Activated CD4-positive, alpha-beta T cell treated with anti-CD3 and anti-CD28 coated beads, Interleukin-2, amount 50 U/mL, for 16 hours (primary cell): ENCODE results near the gene NELL2.

Experiments
- DNase-seq: peaks from one replicate; pipeline ENCODE4 v3.0.0-alpha.2; 2020

Gene NELL2

GRCh38 chr12:44589697-44590096 is 286.4 kb downstream of the NELL2 start:
- no peak for DNase-seq

DNA sequence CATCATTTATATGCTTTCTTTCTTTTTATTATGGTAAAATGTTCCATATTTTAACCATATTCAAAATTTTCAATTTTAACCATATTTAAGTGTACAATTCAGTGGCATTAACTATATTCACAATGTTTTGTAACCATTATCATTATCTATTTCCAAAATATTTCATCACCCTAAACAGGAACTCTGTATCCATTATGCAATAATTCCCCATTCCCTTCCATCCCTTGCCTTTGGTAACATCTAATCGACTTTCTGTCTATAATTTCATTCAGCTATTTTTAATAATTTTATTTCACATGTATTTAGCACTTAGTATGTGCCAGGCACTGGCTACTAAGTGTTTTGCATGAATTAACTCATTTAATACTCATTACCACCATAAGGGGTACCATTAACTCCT is 287.5 kb downstream of the NELL2 start:
- no peak for DNase-seq

GRCh38 chr12:44584625-44585024 is 291.5 kb downstream of the NELL2 start:
- no peak for DNase-seq

GRCh38 chr12:44582521-44582920 is 293.6 kb downstream of the NELL2 start:
- DNase-seq = no peak

DNA sequence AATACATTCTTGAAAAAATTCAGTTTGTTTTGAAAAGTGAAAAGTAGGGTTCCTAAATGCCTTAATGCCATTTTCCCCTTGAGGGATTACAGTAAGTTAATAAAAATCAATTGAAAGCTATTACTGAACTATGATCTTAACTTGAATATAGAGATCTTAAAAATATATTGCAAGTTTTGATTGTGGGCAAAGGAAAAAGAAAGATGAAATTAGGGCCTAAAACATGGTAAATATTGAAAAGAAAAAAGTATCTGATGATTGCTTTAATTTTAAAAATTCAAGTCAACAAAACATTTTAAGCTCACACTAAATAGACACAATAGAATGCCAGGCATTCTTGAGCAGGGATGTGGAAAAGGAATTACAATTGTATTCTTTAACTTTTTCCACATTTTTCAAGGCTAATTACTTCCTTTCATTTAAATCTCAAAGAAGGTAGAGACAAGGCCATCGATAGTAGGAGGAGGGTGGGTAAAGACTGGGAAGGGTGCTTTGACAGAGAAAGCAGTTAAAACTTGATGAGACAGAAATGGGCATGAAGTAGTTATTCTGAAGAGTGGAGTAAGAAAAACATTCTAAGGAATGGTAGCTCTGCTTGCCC is 294.4 kb downstream of the NELL2 start:
- DNase-seq = no peak

GRCh38 chr12:44574586-44574985 is 301.5 kb downstream of the NELL2 start:
- DNase-seq = no peak

GRCh38 chr12:44573723-44574122 is 302.4 kb downstream of the NELL2 start:
- no peak for DNase-seq

- DNase-seq = no peak
Measured at GRCh38 chr12:44571006-44571550, 305.0 kb downstream of the NELL2 start.

DNA sequence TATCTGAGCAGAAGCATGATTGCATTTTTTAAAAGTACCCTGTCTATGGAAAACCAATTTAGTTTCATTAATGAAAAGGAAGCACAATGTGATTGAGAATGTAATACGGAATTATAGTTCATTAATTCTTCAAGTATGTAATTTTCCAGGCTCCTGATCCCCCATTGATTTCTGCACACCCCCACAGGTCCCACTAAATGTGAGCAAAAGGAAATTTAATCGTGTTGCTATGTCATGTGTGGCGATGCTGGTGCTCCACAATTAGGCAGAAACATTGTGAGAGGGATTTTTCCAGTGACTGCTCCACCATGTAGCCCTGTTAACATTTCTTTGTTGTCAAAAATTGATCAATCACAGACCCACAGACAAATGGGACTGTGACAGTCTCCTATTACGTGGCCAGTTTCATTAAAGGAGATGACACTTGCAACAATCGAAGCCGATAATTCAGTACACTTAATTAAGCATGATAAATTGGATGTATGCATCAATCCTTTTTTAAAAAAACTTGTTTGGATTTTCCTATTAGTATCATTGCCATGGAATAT is 306.0 kb downstream of the NELL2 start:
- DNase-seq = no peak

DNA sequence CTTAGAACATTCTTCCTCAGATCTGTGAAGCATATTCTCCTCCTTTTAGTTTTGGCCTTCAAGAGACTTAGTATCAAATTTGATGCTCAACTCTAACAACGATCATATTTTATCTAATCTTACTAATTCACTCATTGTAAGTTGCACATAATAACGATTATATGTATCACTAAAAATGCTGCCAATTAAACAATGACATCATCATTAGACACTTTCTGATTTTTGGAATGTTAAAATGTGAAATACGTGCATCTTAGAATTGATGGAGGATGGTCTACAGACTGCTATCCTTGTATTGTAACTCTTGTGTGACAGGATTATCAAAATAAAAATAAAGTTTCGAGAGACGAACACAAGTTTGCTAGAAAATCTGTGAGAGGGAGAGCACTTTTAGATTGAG is 311.0 kb downstream of the NELL2 start:
- no peak for DNase-seq

DNA sequence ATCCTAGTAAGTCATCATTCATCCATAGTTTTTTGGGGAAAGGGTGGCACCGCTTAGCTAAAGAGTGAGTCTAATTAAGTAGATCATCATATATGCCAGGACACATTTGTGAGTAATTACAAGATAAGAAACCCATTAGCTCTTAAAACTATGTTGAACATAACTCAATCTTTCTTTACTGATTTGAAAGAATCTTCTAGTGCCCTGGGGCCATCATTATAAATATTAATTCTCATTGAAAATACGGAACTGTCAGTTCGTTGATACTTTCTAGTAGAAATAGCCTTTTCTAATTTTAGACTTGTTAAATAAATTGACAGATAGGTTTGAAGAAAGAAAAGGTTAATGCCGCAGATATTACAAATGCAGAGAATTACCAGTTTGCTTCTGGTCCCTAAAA is 312.6 kb downstream of the NELL2 start:
- no peak for DNase-seq

DNA sequence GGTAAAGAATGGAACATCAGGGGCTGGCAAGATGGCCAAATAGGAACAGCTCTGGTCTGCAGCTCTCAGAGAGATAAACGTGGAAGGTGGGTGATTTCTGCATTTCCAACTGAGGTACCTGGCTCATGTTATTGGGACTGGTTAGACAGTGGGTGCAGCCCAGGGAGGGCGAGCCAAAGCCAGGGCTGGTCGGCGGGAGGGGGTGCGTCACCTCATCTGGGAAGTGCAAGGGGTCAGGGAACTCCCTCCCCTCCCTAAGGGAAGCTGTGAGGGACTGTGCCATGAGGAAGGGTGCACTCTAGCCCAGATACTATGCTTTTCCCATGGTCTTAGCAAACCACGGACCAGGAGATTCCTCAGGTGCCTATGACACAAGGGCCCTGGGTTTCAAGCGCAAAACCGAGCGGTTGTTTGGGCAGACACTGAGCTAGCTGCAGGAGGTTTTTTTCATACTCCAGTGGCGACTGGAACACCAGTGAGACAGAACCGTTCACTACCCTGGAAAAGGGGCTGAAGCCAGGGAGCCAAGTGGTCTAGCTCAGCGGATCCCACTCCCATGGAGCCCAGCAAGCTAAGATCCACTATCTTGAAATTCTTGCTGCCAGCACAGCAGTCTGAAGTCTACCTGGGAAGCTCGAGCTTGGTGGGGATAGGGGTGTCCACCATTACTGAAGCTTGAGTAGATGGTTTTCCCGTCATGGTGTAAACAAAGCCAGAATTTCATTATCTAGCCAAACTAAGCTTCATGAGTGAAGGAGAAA is 317.6 kb downstream of the NELL2 start:
- no peak for DNase-seq

- DNase-seq = no peak
Measured at GRCh38 chr12:44555454-44555853, 320.7 kb downstream of the NELL2 start.

DNA sequence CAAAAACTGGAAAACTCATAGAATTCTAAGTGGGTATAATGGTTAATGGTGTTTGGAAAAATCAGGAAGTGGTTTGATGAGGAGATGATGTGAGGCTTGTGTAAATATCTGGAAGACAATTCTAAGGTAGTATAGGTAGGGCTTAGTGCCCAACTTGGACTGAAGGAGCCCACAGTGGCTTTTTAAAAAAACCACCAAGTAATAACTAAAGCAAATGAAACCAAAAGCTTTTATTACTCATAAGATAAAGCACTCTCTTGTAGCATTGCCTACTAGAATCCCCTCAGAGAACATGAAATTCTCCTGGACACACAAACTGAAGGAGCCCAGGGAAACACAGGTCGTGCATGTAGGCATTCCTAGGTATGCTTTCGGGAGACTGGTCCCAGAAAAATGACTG is 324.5 kb downstream of the NELL2 start:
- DNase-seq = no peak

GRCh38 chr12:44550377-44550776 is 325.7 kb downstream of the NELL2 start:
- no peak for DNase-seq

GRCh38 chr12:44546060-44546459 is 330.1 kb downstream of the NELL2 start:
- no peak for DNase-seq

DNA sequence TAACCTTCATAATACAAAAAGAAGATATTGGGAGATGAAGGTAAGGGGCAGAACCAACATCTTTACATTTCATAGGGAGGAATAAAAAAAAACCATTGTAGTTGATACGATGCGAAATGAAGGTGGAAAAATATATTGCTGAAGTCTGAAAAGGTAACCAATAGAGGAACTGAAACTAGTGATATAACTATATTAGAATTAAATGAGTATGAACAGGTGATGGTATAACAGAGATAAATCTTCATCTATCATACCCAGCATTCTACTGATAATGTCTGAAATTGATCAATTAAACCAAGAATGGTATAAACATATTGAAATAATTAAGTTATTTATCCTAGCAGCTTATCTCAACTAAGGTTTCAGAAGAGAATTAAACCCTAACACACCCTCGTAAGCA is 332.1 kb downstream of the NELL2 start:
- no peak for DNase-seq

DNA sequence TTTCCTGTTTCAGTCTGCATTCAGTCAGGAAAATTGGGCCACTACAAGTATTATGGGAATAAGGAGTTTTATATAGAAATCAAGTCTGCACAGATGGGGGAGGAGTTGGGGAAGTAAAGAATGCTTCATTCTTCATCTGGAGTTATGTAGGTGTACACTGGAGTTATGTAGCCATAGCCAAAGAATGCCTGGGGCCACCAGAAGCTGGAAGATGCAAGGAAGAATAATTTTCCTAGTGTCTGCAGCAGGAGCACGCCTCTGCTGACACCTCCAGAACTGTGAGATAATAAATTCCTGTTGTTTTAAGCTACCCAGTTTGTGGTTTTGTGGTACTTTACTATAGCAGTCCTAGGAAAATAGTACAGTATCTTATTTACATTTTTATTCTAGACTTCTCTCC is 333.4 kb downstream of the NELL2 start:
- DNase-seq = no peak

- no peak for DNase-seq
Measured at GRCh38 chr12:44537354-44537753, 338.8 kb downstream of the NELL2 start.

GRCh38 chr12:44532940-44533339 is 343.2 kb downstream of the NELL2 start:
- no peak for DNase-seq

DNA sequence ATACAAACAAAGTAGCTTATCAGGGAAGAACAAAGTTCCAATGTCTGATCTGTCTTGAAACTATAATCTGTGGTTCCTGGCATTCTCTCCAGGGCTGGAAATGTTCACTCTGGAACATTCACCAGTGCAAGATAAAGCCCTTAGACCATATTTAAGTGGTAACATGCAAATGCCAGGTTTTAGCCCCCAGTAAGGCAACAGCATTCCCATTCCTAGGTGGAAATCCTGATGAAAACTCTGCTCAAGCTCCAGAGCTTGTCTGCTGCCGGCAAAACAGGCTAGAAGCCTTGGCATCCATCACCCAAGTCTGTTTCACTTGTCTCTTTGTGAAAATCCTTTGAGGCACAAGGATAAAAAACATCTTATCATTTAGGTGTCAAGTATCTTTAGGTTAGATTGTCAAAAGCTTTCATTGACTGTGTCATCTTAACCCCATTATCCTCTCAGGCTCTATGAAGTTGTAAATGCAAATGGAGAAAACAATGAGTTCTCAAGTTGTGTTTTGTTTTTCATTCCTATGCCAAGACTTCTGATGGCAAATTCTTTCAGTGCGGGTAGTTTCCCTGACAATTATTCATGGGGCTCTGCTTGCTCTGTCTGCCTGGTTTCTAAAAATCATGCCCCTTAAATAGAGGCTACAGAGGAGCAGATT is 344.7 kb downstream of the NELL2 start:
- no peak for DNase-seq

DNA sequence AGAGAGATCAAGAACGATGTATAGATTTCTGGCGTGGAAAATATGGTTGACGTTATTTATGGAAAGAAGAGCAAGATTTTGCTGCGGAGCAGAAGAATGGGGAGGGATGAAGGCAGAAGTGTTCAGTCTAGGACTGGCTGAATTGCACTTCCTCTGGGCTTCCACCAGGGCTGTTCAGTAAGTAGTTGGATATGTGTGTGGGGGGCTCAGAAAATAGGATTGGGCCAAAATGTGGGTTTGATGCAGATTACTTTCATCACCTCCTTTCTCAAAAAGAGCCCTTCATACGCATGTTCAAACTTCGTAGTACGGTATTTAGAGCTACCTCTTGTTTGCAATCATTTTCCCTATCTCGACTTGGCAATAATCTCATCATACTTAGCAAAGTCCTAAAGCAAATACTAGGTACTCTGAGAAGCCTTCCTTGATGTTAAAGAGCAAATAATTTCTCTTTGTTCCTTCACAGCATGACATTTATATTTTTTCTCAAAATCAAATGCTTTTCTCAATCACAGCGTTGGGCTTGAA is 349.4 kb downstream of the NELL2 start:
- no peak for DNase-seq
